NCI-H345 (cell line): ENCODE data around the gene ZNF275.
"Not testable (repeated sequence)": the region's sequence is repeated elsewhere in the genome, so short reads cannot be mapped to it uniquely, and the experiment has no call there.

Experiments used
- DNase-seq: peaks from one replicate; lab custom pipeline; 2025; lab: John Stamatoyannopoulos, UW

The ZNF275 gene

DNA sequence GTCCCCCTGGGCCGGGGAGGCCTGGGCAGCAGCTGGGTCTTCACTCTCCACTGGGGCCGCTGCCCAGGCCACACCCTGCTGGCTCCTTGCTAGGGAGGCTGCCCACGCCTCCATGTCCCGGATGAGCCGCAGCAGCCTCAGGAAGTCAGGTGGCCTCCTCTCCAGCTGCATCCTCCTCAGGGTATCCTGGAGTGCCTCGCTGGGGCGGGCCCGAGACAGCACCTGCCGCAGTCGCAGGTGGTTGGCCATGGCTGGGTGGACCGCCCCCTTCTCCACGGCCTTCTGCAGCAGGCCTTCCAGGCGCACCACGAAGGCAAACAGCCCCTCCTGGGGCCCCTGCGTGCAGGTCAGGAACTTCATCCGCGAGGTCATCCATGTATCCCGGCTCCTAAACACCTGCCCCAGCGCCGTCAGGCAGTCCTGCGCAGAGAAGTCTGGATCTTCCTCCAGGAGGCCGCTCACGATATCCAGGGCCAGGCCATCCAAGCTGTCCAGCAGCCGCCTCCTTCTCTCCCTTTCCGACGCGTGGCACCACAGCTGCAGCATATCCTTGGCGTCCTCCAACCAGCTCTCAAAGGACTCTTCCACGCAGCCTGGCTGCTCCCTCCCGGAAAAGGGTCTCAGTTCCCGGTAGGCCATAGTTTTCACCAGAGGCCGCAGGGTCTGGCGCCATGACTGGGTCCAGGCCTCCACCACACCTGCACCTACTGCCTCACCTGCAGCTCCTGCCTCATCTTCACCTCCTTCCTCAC lies 14.5 kb upstream of the ZNF275 start:
- peak; percentile 41 for DNase-seq

DNA sequence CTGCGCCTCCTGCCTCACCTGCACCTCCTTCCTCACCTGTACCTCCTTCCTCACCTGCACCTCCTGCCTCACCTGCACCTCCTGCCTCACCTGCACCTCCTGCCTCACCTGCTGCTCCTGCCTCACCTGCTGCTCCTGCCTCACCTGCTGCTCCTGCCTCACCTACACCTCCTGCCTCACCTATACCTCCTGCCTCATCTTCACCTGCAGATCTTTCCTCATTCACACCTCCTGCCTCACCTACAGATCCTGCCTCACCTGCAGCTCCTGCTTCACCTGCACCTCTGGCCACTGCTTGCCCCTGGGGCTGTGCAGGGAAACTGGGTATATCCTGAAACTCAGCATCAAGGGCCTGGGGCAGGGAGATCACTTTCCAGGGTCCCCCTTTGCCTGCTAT lies 13.9 kb upstream of the ZNF275 start:
- DNase-seq = not testable (repeated sequence)

DNA sequence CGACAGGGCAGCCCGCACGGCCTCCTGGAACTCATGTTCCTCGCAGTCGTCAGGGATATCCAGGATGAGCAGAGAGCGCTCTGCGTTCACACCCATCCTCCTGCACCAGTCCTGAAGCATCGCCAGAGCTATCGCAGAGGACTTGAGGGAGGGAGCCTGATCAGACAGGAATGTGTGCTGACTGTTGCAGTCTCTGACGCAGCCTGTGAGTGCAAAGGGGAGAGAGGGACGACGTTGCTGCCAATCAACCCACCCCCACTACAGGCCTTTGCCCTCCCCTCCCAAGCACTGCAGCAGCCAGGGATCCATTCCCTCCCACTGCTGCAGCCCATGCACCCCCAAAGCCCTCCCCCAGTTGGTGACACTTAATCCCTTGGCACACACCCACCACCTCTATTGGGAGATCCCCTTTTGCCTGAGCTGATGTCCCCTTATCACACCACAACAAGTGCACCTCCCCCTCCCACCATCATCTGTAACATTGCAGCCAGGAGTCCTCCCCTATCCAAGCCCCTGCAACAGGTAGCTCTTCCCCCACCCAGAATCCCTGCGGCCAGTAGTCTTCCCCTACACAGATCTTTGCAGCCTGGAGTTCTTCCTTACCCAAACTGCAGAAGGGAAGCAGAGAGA lies 13.3 kb upstream of the ZNF275 start:
- no peak for DNase-seq

DNA sequence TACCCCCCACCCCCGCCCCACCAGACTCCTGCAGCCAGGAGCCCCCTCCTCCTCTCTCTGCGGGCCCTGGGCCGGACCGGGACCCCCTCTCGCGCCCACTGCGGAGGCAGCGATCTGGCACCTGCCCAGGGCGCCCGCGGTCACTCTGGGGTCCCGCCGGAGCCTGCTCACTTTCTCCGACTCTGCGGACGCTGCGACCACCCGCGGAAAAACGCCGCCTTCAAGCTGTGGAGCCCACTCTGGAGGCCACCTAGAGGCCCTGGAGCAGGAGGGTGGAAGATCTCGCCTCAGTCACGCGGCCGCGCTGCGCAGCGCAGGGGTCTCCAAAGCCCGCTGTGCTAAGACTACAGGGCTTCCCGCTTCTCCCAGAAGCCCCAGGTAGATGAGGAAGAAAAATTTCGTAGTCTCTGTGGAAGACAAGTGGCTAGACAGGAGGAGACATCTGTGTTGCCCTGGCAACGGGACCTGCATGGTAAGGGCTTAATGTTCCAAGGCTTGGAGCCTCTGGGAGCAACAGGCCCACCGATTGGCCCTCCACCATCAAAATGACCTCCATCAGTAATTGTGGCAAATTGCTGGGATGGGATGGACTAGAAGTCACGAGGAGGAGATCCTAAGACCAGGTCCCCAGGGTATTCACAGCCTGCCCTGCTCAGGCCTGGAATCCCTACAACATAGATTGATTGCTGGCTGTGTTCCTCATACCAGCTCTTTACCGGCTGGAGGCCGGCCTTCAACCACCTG lies 12.4 kb upstream of the ZNF275 start, which contains the start of gene PNMA6F:
Gene PNMA6F, minus strand, starts transcription at position 387 of the 744 bp plus-strand sequence. CDS start 1,093 bp downstream, outside the sequence.
- no peak for DNase-seq

DNA sequence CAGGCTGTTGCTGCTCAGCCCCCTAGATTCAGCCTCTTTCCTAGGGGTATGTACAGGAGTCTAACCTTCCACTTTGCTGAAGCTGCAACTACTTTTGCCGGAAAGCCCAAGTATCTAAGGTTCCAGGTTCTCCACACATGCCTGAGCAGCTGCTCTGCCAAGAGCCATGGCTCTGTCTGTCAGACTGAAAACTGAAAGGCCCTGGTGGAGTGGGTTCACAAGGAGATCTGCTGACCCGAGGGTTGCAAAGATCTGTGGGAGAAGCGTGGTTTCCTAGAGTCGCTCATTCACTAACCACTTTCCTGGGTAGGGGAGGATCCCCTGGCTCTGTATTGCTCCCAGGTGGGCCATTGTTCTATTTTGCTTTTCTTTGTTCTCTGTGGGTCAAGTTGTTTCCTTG lies 6.4 kb upstream of the ZNF275 start:
- no peak for DNase-seq

DNA sequence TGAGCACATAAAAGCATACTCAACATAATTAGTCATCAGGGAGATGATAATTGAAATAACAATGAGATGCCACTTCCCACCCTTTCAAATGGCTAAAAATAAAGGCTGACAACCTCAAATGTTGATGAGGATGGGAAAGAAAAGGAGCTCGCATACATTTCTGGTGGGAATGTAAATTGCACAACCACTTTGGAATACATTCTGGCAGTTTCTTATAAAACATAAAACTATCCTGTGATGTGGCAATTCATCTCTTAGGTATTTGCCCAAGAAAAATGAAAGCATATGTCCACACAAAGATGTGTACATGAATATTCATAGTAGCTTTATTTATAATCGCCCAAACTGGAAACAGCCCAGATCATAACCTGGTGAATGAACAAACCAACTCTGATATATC lies 687 bp upstream of the ZNF275 start:
- no peak for DNase-seq

DNA sequence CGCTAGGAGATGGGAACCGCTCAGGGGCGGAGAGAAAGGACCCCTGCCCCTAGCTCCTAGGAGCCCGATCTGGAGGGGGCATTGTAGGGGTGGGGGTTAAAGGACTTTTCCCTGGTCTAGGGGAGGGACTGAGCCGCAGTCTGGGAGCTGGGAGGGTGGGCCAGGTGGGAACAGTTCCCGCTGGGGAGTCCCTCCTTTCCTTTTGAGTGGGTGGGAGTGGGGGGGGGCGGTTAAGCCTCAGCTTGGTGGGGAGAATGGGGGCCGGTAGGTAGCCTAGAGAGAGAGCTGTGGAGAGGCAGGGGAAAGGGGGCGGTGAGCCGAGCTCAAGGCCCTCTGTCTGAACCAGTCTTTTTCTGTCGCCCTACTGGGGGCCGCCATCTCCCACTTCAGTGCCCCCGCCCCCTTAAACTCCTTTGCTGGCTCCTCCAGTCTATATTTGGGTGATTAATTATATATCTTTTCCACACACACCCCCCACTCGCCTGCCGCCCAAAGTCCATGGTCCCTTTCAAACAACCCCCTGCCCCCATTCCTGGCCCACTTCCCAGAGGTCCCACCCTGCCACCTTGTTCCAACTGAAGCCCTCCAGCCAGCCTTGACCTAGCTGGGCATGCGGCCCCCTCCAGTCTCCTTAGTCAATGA lies 822 bp downstream of the ZNF275 start:
- DNase-seq = no peak

DNA sequence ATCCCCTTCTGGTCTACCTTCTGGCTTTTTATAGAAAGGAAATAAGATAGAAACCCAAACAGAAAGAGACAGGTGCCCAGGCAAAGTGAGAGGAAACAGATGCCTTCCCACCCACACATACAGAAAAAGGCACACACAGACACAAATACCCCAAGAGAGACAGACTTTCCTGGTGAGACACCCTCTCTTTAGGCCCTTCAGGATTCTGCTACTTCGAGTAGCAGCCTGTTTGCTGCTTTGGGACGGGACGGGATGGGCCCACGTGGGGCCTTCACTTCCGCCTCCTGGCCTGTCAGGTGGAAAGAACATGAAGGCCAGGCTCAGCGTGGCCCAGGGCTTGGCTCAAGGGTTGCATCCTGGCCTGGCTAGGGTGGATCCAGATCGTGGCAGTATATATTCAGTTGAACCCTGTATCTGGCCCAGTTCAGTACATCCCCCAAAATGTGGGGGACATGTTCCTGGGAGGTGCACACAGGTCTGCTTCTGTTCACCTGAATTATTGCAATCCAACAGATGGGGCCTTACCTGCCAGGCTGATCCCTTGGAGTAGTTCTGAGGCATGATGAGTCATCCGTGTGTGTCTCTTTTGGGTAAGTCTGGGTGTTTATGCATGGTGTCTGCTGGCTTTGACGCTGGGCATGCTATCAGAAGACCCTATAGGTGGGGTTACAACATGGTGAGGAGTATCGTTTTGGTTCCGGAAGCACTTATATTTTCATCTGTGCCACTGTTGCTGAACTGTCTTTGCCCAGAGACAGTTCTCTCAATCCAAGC lies 2.4 kb downstream of the ZNF275 start:
- DNase-seq = no peak

DNA sequence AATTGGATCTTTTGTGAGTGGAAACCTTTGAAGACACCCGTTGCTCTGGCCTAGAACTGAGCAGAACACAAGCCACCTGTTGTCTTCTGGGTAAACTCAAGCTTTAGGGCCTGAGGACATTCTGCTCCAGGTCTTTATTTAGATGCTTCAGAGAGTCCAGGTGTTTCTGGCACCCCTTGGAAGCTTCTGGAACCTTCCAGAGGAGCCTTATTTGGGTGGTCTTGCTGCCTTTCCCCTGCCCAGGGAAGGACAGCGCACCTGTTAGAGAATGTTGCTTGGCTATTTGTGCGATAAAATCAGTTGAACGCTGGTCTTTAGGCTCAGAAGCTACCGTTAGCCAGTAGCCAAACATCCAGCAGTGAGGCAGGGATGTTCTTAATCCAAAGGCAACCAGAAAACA lies 3.0 kb downstream of the ZNF275 start:
- no peak for DNase-seq

DNA sequence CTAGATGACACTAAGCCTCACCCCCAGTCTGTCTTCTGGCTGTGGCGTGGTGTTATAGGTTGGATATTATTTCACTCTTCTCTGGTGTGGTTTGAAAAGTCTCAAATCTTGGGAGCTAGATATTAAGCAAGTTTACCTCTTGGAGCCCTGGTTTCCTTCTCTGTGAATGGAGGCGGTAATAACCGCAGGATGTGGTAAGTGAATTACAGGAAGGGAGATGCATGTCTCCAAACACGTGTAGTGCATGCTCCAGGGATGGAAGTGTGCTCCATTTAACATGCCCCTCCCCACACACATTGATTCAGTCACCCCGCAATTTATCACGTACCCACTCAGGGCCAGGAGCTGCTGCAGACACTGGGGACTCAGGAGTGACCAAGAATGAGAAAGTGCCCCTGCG lies 4.9 kb downstream of the ZNF275 start:
- DNase-seq = no peak

DNA sequence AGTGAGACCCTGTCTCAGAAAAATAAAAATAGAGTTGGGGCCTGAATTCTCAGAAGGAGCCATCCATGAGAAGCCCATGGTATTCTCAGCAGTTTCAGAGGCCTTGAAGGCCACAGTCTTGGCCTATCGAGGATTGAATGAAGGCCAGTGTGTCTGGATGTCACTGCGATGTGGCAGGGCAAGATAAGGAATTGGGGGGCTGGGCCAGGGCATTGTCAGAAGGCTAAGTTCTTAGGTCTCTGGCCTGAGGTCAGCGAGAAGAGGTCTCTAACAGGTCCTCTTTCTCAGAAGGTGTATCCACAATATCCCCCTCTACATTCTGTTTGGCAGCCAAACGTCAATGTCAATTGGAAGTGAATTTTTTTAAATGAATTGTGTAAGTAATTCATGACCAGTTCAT lies 5.7 kb downstream of the ZNF275 start:
- DNase-seq = no peak

DNA sequence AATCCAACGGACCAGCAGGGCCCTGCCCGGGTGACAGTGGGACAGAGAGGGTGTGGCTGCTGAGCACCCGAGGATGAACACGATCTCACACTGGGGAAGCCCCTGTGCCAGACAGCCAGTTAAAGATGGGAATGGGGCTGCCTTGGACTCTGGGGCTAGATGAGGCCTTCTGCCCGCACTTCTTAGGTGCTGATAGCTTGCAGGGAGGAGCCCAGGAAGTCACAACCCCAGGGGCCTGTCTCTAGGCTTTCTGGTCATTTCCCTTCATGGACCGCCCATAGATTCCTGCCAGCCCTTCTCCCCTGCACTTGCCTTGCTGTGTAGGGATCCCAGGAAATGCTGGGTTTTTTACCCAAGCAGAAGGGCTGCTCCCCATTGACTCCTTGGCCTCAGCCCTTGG lies 6.2 kb downstream of the ZNF275 start:
- no peak for DNase-seq

DNA sequence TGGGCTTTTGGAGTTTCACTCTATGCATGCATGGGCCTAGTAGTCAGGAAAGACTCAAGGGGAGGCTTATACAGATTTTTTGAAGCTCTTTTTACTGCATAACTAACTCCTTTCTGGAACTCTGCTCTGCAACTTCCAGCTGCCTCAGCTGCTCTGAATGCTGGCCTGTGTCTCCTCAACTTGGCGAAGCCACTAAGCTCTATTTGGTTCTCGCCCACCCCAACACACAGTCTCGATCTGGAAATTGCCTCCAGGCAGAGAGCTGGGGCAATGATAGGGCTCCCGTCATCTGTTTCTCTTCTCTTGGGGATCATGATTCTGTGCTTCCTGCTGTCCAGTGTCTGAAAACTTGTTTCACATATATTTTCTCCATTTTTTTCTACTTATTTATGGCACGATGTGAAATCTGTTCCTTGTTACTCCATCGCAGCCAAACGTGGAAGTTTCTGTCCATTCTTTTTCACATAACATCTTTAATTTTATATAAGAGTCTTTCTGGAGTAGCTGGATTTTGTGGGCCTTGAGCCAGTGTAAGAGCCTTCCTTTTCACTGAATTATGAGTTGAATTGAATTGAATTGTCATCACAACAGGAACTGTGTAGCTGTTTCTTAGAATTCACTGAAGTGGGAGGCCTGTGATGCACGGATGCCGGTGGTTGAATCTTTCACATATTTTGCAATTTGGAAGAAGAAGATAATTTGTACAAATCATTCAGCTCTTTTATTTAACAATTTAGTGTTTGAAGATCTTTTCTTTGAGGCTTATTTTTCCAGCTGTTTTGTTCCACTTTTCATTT lies 9.0 kb downstream of the ZNF275 start:
- DNase-seq = no peak

DNA sequence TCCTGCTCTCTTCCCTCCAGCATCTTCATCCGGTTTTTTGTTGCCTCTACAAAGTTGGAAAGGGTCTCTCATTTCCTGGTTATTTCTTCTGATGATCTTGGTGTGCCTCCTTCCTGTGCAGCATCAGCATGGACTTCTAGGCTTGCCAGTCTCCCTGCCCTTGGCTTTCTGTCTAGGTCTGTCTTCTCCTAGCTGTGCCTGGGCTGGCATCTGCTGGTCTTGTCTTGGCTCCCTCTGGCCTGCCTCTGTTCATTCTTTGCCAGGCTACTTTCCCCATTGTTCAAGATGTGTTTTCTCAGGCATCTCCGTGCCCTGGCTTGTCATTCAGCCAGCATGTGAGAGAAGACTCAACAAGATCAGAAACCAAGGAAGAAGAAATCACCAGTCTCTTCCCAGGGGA lies 9.7 kb downstream of the ZNF275 start:
- no peak for DNase-seq

DNA sequence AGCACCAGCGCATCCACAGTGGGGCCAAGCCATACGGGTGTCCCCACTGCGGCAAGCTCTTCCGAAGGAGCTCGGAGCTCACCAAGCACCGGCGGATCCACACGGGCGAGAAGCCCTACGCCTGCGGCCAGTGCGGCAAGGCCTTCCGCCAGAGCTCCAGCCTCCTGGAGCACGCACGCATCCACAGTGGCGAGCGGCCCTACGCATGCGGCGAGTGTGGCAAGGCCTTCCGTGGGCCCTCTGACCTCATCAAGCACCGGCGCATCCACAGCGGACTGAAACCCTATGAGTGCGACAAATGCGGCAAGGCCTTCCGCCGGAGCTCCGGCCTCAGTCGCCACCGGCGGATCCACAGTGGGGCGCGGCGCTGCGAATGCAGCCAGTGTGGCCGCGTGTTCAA lies 13.6 kb downstream of the ZNF275 start:
- DNase-seq = no peak

DNA sequence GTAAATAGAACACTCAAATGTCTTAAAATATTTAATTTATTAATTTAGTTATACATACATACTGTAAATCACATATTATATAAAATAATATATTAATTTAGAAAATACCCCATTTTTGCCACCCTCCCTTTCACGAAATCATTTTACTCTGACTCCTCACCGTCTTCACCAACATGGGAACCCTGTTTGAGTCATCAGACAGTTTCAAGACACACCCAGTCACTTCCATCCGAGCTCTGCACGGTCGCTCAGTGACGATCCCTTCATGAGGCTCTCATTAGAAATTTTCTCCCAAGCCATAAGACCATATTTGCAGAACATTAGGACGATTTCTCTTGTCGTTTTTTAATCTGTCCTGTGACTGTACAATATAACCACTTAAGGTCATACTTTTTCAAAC lies 14.5 kb downstream of the ZNF275 start:
- no peak for DNase-seq

DNA sequence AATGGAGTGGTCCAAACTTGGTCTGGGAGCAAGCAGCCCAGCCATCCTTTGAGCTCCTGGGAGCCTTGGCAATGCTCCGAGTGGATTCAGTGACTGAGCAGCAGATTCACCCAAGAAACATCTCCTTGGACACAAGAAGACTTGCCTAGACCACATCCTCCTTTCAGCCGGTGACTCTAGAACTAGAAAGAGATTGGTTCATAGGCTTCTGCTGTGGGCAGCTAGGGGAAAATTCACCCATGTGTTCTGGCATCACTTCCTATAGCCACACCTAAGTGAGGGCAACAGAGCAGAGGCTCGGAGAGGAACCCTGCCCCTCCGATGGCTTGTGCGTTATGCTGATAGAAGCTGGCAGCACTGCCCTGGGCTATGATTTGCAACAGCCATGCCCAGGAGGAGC lies 16.0 kb downstream of the ZNF275 start:
- DNase-seq = no peak

DNA sequence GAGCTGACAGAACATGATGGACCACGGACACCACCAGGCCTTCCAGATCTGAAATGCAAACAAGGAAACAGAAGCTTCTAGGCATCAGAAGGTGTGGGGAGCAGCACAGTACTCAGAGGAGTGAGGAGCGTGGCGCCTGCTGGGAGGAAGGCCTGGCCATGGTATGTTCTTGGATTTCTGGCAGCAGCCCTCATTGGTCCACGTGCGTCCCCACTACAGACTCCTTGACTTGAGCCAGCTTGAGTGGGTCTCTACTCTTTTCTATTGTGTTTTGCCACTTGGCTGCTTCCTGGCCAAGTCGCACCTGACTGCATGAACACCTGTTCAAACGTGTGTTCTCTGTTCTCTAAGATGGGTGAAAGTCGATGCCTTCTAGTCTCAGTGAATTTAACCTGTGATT lies 18.0 kb downstream of the ZNF275 start:
- peak; percentile 44 for DNase-seq

DNA sequence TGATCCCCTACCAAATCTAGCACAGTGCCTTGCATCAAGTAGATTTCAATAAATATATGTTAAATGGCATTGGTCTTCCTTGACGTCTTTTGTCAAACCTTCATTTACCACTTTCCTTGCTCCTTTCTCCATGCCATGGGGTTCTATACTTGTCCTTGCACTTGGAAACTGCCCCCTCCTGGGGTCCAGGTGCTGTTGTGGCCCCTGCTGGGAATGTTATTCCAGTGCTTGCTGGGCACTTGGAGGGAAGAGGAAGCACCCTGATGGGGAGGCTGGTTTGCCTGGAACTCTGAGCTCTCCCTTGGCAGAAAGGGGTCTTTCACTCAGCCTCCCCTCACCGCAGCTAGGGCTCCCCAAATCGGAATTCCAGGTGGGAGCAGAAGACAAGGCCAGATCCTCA lies 18.9 kb downstream of the ZNF275 start:
- DNase-seq = no peak

DNA sequence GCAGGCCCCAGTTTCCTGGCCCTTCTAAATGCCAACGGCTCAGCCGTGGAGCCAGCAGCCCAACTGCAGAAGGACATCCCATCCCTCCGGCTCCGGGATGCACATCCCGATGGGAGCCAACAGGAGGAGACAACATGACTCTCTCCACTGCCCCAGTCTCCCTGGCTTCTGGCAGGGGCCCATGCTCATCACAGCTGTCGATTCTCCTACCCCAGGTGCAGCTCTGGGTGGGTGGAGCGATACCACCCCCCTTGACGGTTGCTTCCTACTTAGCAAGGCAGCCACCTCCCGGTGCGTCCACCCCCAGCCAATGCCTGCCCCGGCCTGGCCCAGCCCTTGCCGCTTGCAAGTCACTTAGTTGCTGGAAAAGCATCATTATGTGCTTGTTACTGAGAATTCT lies 19.5 kb downstream of the ZNF275 start:
- DNase-seq = peak; percentile 27

DNA sequence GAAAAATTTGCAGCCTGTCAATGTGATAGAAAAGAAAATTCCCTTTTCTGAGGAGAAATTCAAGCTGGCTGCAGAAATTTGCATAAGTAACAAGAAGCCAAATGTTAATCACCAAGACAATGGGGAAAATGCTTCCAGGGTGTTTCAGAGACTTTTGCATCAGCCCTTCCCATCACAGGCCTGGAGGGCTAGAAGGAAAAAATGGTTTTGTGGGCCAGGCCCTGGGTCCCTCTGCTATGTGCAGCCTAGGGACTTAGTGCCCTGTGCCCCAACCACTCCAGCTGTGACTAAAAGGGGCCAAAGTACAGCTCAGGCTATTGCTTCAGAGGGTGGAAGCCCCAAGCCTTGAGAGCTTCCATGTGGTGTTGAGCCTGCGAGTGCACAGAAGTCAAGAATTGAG lies 23.9 kb downstream of the ZNF275 start:
- DNase-seq = no peak
